Stimulated activated CD4-positive, alpha-beta T cell treated with anti-CD3 and anti-CD28 coated beads, Interleukin-1b, Interleukin-23, amount 100 ng/mL, for 48 hours (primary cell): ENCODE measurements around the gene MAML3.

ENCODE experiments used
- DNase-seq: peaks from one replicate; pipeline ENCODE4 v3.0.0-alpha.2; 2020

The MAML3 gene

DNA sequence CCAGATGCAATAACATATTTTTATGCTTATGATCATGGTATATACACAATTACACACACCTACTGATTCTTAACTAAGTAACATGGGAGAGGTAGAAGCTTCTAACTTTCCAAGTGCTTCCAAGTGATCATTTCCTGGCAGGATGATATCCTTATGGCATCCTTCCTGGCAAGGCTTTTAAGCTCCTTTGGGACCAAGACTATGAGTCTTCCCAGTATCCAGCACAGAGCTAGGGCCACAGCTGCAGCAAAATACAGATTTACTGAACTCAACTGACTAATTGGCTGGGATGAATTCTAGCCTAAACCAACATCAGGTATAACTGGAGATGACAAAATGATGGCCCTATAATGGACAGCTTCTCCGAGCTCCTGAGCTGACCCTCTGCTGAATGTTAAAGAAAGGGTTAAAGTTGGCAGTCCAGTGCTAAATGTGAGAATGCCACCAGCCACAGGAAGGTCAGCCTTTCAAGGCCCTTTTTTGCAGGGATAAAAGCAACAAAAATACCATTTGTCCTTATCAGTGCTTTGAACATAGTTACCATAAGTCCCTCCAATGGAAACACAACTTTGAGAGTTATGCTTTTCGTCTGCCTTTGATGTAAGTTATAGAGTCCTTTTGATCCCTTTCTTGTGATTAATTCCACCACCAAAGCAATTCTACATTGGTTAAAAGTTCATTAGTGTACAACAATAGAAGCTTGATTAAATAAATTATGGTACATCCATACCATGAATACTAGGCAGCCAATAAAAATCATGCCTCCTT, 415.0 kb downstream of the MAML3 start:
- DNase-seq, result no peak

DNA sequence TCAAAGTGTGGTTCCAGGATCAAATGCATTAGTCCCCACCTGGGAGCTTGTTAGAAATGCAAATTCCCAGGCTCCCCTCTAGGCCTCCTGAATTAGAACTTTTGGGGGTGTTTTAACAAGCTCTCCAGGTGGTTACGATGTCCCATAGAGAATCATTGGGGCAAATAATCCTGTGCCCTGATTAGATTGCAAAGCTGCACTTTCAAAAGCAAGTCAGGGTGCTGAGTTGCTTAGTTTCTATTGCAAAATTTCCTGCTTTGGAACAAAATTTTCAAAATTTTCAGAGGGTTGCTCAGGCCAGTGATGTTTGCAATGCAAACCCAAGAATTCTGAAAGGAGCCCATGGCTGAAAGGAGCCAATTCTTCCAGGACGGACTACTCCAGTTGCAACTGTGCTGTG, 417.3 kb downstream of the MAML3 start:
- no peak for DNase-seq

DNA sequence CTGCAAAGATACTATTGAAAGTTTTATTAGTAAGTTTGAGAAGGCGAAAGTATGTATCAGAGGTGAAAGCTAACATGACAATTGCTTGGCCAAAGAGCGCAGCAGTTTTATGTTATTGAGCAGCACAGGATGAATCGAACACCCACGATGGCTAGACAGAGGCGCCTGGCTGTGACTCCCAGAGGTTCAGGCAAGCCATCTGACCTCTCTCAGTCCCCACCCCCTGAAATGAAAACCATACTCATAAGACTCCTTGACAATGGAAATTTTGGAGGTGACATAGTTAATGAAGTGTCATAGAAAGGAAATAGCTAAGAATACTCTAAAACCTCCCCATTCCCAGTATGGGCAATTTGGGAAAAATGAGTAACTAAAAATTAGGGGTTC, 417.7 kb downstream of the MAML3 start:
- peak; percentile 10 for DNase-seq

DNA sequence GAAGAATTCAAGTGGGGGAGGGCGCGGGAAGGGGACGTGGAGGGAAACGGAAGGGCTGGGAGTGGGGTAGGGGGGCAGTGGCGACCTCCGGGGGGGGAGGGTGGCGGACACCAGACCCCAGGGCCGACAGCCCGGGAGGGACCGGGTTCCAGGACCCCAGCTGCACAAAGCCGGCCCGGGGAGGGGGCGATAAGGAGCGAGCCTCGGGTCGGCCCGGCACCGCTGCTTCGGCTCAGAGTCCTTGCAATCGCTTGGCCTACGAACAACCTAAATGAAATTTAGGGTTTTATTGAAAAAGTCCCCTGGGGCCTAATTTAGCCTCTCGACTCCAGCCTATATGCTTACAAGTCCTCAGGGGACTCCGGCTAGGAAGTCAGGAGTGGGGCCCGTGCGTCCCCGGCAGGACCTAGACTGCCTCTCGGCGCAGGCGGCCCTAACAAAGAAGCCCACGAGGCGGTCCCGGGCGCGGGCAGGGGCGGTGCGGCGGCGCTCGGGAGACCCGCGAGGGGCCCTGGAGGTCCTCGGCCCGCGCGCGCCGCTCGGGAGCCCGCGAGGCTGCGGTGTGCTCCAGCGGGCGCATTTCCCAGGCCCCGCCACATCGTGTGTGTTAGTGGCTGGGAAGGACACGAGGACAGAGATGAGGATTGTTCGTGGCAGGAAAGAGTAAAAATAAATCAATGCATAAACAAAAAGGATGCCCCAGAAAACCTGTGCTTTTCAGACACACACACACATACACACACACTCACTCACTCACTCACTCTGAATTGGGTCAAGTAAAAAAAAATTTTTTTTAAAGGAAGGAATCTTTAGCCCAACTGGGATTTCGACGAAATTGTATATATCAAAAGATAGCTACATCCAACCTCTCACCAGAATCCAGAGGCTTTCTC, 418.4 kb downstream of the MAML3 start:
- no peak for DNase-seq

DNA sequence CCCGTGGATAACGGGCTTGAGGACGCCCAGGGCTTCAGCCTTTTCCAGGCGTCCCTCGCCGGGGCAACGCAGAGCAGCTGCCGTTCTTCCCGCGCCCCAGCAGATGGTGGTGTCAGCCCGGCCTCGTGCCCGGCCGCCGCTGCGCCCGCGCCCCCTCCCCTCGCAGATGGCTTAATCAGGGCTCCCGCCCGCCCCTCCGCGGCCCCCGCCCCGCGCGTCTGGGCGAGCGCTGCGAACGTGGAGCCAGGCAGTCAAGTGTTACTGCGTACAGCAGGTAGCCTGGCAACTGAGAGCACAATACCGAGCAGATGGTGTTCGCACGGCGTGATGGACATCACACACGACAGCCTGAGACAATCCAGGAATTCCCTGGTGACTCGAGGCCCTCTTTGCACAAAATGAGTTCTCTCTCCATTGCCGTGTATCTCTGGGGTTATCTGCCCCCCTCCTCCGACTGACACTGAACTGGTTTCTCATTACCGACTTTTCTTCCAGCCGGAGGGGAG, 419.1 kb downstream of the MAML3 start:
- peak; percentile 69 for DNase-seq

DNA sequence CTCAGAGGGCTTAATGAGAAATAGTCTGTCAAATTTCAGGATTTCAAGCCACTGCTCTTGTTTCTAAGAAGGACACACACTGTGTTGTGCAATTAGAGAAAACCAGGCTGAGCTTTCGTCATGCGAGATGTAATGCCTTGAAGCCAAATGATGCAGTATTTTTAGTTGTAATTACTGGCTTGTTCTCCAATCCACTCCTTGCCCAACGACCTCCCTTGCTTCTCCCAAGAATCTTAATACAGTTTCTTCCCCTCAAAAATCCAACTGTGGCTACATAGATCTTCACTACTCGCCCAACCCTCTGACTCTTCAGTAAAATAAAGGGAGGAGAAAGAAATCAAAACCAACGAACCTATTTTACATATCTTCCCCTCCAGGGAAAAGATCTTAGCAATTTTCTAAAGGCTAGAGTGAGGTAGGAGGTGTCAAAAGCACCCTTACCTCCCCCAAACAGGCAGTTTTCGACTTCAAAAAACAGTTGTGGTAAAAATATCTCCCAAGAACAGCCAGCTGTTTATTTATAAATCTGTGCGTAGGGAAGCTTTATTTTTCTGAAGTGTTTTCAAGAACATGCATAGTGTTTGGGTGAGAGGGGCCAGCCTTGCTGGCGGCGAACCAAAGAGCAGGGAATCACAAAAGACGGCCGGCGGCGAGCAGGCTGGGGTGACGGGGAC, 419.6 kb downstream of the MAML3 start:
- DNase-seq, result no peak

DNA sequence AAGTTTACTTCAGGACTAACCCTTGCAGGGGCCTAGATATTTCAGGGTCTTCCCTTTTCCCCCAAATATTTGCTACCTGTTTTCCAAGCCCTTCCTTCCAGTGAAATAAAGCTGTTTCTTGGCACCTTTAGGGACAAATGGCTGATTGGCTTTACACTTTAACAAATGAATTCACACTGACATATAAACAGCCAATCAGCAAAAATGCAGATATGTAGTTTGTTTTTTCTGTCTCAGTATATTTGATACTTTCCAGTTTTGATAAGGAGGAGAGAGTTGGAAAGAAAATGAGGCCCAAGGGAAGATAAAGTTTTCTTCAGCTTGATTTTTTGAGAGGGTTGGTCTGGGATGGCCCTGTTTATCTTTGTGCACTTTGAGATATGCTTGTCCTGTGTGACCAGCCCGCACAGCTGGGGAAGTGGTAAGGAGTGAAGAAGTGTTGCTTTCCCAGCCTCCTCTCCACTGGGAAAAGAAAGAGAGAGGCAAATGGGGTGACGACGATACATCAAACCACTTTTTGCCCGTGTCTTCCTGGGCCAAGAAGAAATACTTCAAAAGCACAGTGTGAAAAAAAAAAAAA, 420.9 kb downstream of the MAML3 start:
- no peak for DNase-seq

DNA sequence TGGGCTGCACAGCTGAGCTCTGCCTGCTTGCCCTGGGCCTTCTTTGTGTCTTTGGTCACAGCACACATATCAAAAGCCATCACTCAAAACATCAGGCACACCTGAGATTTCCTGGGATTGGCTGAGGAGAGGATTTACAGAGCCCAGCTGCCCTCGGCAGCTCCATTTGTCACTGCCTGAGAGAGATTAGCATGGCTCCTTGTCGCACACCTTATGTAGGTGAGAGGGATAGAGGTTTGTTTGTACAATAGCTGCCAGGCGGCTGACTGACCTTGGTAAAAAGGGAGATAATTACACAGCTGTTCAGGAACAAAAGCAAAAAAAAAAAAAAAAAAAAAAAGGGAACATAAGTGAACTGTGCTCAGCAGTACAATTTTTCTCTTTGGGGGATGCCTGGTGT, 425.1 kb downstream of the MAML3 start:
- no peak for DNase-seq

DNA sequence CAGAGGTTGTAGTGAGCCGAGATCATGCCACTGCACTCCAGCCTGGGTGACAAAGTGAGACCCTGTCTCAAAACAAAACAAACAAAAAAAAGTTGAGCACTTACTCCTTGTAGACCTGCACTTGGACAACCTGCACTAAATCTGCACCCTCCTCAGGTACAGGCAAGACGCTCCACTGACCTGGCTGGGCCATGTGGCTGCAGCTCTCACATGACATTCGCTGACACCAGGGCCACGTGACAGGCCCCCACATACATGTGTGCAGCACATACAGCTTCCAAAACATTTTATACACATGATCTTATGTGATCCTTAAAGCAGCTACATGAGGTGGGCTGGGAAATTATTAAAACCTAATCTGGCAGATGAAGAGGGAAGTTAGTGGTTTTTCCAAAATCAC, 425.8 kb downstream of the MAML3 start:
- DNase-seq, result no peak

DNA sequence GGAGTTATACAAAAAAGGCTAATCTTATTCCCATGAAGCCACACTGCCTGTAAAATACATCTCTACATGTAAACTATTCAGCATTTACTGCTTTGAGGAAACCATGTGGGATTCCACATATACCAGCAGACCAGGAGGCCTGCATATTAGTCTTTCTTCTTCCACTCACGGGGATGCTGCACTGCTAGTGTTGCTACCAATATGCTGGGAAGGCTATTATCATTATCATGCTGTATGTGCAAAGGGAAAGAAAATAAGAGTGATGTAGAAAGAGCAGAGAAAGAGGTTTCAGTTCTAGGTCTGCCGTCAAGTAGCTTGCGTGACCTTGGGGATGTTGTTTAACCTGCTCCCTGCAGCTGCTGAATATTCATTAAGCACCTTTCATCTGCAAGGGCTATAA, 427.4 kb downstream of the MAML3 start:
- no peak for DNase-seq

DNA sequence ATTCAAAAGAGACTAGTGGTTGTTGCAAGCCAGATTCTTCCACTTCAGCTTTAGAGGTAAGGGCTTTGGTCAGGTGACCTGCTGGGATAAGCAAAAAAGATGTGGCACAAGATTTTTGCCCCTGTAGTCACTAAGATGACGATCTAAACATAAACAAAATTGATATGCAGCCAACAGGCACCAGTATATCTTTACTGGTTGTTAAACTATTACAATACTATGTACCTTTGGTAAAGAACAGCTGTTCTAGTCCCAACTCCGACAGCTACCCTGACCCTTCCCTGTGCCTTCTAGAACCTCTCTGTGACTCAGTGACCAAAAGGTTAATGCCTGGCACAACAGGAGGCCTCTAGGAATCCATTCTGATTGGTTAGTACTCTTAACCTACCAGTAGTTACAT, 428.7 kb downstream of the MAML3 start:
- DNase-seq, result no peak

DNA sequence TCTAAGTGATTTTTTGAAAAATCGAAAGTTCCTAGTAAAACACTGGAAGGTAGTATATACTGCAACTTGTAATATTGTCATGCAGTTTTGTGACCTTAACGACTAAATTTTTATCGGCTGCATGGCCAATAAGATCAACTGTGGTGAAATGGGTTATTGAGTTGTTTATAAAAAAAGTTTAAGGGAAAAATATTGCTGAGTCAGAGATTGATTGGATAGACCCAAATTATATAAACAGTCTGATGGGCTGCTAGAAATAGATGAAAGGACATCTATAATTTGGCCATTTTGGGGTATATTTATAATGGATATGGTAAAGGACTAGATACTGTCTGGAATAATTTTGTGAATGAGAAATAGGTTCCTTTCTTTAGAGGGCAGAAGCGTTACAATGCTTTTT, 432.2 kb downstream of the MAML3 start:
- DNase-seq, result no peak

DNA sequence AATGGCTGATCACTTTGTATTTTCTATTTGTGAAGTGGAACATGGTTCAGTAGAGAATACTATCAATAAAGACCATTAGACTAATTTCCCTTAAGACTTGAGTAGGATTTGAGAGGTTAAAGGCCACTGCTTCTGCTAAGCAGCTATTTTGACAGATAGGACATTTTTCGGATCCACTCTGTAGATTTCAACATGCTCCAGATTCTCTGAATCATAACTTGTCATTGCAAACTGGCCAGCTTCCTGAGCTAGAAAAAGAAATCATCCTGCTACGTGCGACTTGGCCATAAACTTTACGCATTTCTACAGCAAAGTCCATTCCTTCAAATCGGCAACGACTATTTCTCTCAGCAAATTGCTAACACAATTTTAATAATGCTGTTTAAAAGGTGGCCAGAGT, 433.2 kb downstream of the MAML3 start:
- DNase-seq, result no peak

DNA sequence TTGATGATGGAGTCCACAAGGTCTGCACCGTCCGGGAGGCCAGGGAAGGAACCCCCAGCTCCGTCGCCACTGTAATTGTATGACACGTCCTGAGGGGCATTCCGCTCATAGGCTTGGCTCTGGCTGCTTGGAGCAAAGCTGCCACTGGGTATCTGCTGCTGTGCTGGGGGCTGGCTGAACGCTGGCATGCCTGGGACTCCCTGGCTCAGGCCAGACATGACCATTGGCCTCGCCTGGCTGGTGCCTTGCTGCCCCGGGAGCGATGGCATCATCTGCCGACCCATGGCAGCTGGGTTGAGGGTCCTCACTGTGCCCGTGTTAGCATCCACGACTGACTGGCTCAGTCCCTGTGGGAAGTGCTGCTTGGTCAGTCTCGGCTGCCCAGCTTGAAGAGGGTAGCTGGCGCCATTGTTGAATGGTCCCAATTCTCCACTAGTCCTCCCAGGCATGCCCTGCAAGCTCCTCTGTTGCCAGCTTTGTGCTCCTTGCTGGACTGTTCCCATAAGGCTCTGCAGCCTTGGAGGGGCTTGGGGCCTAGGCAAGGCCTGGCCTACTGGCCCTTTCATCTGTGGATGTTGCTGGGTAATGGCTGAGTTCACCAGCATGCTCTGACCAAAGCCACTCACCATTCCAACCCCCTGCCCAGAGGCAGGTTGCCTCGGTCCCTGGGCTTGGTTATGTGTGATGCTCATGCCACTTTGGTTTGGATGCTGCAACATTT, 434.4 kb downstream of the MAML3 start:
- DNase-seq, result no peak

DNA sequence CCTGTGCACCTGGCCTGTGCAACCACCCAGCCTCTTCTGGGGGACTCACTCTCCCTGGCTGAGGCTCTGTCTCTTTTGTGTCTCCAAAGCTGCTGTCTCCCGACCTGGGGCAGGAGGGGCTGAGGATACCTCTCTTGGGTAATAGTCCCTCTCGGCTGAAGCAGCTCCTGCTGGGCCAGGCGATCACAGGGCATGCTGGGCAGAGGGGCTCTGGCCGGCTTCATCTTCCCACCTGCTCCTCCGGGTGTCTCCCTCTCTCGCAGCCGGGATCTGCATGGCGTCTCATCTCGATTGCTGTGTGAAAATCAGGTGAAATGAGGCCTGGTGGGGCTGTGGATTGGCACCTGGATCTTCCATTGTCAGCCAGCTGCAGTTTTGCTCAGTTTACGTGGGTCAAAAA, 435.2 kb downstream of the MAML3 start:
- no peak for DNase-seq

DNA sequence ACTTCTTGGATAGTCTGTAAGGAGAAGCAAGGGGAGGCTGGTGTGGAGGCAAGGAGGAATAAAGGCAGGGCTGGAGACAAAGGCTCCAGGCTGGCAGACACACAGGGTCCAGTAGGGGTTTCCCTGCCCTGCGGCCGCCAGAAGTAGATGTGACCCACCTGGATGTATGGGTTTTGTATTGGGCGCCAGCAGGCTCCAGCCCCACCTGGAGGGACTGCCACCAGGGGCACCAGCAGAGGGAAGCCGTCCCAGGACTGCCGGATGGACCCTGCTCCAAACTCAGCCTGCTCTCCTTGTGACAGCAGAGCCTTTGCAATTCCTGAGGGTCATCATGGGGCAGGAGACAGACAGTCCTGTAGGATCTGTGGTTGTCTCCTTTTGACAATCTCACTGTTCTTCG, 435.6 kb downstream of the MAML3 start:
- DNase-seq, result no peak

DNA sequence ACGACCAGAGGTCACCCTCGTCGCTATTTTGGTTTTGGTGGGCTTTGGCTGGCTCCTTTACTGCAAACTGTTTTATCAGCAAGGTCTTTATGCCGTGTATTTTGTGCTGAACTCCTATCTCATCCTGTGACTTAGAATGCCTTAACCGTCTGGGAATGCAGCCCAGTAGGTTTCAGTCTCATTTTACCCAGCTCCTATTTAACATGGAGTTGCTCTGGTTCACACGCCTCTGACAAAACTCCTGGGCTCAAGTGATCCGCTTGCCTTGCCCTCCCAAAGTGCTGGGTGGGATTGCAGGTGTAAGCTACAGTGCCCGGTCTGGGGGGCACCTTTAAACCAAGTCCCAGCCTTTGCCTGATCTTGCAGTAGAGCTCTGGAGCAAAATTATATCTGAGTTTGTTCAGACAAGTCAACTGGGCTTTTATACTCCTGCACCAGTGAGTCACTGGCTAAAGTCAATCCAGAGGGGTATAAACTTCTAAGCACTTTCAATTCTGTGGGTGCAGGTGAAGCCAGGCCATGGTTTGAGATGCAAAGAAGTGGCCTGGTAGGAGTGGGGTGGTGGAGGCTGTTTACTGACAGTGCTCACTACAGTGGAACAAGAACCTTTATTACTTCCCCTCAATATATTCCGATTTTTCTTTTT, 438.1 kb downstream of the MAML3 start:
- no peak for DNase-seq

DNA sequence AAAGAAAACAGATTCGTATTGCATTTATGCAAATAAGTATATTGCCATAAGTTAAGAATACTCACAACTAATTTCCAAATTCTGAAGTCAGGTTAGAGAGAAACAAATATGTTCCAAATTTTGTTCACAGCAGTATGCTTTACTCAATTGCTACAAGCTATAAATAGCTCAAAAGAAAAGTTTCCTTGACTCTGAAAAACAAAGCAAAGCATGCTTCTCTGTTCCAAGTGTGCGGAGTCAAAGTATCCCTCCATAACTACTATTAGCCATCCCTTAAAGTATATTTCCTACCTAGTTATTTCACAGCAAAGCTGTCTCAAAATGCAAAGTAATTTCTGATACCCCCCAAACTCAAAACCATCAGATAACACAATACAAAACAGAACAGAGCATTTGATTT, 441.1 kb downstream of the MAML3 start:
- no peak for DNase-seq

DNA sequence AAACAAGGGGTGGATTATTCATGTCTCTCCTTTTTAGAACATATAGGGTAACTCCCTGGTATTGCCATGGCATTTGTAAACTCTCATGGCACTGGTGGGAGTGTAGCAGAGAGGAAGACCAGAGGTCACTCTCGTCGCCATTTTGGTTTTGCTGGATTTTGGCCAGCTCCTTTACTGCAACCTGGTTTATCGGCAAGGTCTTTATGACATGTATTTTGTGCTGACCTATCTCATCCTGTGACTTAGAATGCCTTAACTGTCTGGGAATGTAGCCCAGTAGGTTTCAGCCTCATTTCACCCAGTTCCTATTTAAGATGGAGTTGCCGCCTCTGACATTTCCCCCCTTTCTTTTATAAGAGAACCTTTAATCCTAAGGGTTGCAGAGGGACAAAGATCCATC, 442.5 kb downstream of the MAML3 start:
- DNase-seq, result no peak

DNA sequence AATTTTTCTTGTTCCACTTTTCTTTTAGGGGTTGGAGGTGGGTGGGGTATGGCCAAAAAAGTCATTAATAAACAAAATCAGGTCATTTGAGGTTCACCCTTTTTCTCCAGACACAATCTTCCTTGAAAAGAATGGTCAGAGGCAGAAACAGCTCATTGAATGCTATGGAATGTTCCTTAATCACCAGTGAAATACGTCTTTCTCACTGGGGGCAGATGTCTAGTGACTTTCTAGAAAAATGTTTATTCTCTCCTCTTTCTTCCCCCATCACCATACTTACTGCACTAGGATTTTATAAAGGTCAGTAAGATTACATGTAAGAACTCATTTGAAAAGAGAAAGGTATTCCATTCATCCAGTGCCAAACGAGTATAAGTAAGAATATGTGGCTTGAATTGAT, 443.9 kb downstream of the MAML3 start:
- no peak for DNase-seq

DNA sequence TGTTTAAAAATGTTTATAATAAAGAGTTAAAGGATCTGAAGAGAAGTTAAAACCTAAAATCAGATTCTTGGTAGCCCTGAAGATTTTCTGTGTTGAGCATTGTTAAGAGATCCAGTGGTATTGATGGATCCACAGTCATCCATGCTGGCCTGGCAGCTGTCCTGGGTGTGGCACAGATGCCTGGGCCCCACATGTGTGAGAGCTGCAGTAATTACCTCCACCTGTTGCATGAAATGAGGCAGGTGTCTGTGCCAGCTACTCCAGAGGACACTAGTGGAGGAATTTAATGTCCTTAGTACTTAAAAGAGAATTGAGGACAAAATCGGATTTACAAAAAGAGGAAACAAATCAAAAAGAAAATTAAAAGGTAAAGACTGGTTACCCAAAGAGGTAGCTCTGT, 444.3 kb downstream of the MAML3 start:
- no peak for DNase-seq

DNA sequence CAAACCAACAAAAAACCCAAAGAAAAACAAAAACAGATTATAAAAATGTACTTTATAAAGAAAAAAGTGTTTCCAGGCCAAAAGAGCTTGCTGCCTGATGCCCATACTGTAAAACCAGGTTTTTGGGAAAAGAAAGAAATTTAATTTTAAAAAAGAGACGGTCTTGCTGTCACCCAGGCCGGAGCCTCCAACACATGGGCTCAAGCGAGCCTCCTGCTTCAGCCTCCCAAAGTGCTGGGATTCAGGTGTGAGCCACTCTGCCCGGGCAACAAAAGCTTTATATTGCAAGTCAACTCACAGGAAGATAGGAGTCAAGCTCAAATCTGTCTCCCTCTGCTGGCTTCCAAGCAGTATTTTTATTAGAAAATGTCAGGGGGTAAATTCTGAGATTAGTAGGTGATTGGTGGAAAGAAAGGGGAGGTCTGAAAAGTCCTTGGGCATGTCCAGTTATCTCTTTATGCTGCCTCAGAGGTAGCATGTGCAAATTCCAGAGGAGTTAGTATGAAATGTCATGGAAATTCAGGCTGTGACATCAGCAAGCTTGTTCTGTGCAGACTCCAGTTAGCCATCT, 449.0 kb downstream of the MAML3 start:
- DNase-seq, result no peak
